Measurements from ENCODE around the gene TBX6. TPM values are rescaled to one million over a fixed set of nuclear protein-coding genes. Genes with fewer than 3 reads are reported as not detected.

Gene TBX6
- 0.64 and 1.6 TPM in 2 replicates for total RNA-seq (2014; rRNA removed; shearing (Covaris generic))

DNA sequence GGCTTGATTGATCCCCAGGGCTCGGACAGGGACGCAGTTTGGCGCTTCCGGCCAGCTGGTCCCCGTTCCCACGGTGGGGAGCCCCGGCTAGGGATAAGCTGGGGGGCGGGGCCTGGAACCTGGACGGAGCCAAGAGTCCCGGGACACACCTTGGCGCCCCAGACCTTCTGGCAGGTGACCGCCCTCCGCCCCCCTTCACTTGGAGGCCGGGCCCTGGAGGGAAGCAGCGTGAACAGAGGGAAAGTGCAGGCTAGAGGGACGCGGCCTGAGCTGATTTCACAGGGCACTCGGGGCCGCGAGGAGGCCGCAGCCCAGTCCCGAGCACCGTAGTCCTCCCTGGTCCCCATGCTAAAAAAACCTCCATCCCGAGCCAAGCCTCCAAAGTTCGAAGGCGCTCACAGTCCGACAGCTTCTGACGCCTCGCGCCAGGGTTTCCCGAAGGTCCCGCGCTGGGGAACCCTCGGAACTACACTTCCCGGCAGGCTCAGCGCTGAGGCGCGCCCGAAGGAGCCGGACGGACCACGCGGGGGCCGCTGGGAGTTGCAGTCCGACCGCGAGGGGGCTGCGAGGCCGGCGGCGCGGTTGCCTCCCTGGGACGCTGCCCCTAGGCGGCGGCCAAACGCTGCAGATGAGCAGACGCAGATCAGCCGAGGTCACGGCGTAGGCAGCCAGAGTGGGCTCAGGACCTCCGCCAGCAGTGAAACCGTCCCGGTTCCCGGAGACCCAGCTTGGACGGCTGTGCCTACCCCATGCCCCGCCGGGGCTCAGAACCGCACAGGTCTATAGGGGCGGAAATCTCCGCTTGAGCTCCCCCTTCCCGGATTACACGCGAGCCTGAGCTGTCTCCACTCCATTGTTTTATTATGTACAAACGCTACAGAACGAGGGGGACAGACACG, at the start of gene TBX6:
Gene TBX6 (minus strand): TSS at position 451 of the 899 bp plus-strand sequence. CDS start 731 bp downstream, outside the sequence.

GRCh38 chr16:30113031-30113710, 21.4 kb upstream of the TBX6 start, which contains the start of gene GDPD3:
Gene GDPD3, minus strand, starts transcription at chr16:30113537. Its CDS starts 59 bp downstream, at chr16:30113478.

DNA sequence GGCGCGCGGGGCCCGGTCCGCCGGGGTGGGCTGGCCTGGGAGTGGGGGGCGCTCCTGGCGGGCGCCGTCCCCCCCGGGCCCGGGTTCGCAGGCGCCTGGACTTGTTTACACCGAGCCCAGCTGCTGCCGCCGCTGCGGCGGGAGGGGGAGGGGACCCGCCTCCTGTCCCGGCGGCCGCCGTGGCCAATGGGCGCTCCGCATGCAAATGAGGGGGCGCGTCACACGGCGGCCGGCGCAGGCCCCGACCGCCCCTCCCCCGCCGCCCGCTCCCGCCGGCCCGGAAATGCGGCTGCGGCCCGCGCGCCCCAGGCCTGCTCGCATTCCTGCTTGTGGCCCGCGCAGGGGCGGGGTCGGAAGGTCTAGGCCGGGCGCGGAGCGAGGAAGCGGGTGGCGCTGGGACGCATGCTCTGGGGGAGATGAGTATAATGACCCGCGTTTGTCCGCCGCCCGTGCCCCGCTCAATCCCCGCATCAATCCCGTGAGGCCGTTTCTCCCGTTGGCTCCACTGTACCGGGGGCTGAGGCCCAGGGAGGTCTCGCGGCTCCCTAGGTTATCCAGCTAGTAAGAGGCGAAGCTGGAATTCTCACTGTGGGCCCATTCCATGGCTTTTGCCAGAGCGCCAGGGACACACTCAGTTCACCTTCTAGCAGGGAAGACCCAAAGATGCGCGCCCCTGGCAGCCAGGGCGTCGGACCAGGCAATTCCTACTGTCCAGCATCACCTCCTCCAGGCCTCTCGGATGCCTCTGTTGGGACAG, 4.6 kb upstream of the TBX6 start, which contains the start of gene YPEL3:
Gene YPEL3 (minus strand): TSS at position 109 of the 757 bp plus-strand sequence. CDS start 731 bp downstream, outside the sequence.

GRCh38 chr16:30075503-30076275, 16.0 kb downstream of the TBX6 start, which contains the start of gene PPP4C:
Gene PPP4C, plus strand, starts transcription at chr16:30075994. Its CDS starts 384 bp downstream, at chr16:30076378.

GRCh38 chr16:30065102-30065942, 26.4 kb downstream of the TBX6 start, which contains the start of gene ALDOA:
Gene ALDOA, plus strand, starts transcription at chr16:30065760. Its CDS starts 1,138 bp downstream, at chr16:30066898.

Other genes starting within 250 kb of the TBX6 start
- 74.0 and 80.9 TPM in 2 replicates for gene CDIPT, start 228.7 kb downstream of the TBX6 start, total RNA-seq (2014; rRNA removed; shearing (Covaris generic))
- 19.9 and 22.6 TPM in 2 replicates for gene SEZ6L2, start 192.4 kb downstream of the TBX6 start, total RNA-seq (2014; rRNA removed; shearing (Covaris generic))
- 11.5 and 13.5 TPM in 2 replicates for gene ASPHD1, start 191.4 kb downstream of the TBX6 start, total RNA-seq (2014; rRNA removed; shearing (Covaris generic))
- 25.9 and 27.7 TPM in 2 replicates for gene KCTD13, start 165.7 kb downstream of the TBX6 start, total RNA-seq (2014; rRNA removed; shearing (Covaris generic))
- 62.7 and 66.0 TPM in 2 replicates for gene TMEM219, start 129.8 kb downstream of the TBX6 start, total RNA-seq (2014; rRNA removed; shearing (Covaris generic))
- gene TAOK2, start 118.1 kb downstream of the TBX6 start, total RNA-seq (2014; rRNA removed; shearing (Covaris generic)): 33.6 and 37.5 TPM in 2 replicates
- 44.9 and 45.0 TPM in 2 replicates for gene HIRIP3, start 96.3 kb downstream of the TBX6 start, total RNA-seq (2014; rRNA removed; shearing (Covaris generic))
- 136 and 168 TPM in 2 replicates for gene INO80E, start 95.7 kb downstream of the TBX6 start, total RNA-seq (2014; rRNA removed; shearing (Covaris generic))
- gene DOC2A, start 80.9 kb downstream of the TBX6 start, total RNA-seq (2014; rRNA removed; shearing (Covaris generic)): 2.3 and 4.8 TPM in 2 replicates
- gene C16orf92, start 68.7 kb downstream of the TBX6 start, total RNA-seq (2014; rRNA removed; shearing (Covaris generic)): not detected in 2 replicates
- 0.56 and 3.3 TPM in 2 replicates for gene TLCD3B, start 60.7 kb downstream of the TBX6 start, total RNA-seq (2014; rRNA removed; shearing (Covaris generic))
- gene ALDOA, start 26.2 kb downstream of the TBX6 start, total RNA-seq (2014; rRNA removed; shearing (Covaris generic)): 1,573 and 1,656 TPM in 2 replicates
- gene PPP4C, start 15.9 kb downstream of the TBX6 start, total RNA-seq (2014; rRNA removed; shearing (Covaris generic)): 172 and 195 TPM in 2 replicates
- 16.2 and 16.7 TPM in 2 replicates for gene YPEL3, start 4.3 kb upstream of the TBX6 start, total RNA-seq (2014; rRNA removed; shearing (Covaris generic))
- gene GDPD3, start 21.6 kb upstream of the TBX6 start, total RNA-seq (2014; rRNA removed; shearing (Covaris generic)): 0.30 and 0.82 TPM in 2 replicates
- gene MAPK3, start 31.3 kb upstream of the TBX6 start, total RNA-seq (2014; rRNA removed; shearing (Covaris generic)): 29.7 and 38.4 TPM in 2 replicates
- 6.7 and 14.7 TPM in 2 replicates for gene CORO1A, start 91.7 kb upstream of the TBX6 start, total RNA-seq (2014; rRNA removed; shearing (Covaris generic))
- gene BOLA2B, start 101.7 kb upstream of the TBX6 start, total RNA-seq (2014; rRNA removed; shearing (Covaris generic)): 132 and 219 TPM in 2 replicates
- gene SLX1A, start 102.0 kb upstream of the TBX6 start, total RNA-seq (2014; rRNA removed; shearing (Covaris generic)): 199 and 212 TPM in 2 replicates
- 5.0 and 5.3 TPM in 2 replicates for gene SULT1A3, start 107.3 kb upstream of the TBX6 start, total RNA-seq (2014; rRNA removed; shearing (Covaris generic))
- gene NPIPB13, start 156.6 kb upstream of the TBX6 start, total RNA-seq (2014; rRNA removed; shearing (Covaris generic)): 2.6 and 2.9 TPM in 2 replicates

Measured in A375 (cell line).